Activated naive CD4-positive, alpha-beta T cell treated with anti-CD3 and anti-CD28 coated beads for 36 hours (primary cell): Measurements from ENCODE around the gene ANK3. TPM values are rescaled to one million over a fixed set of nuclear protein-coding genes. Genes with fewer than 3 reads are reported as not detected.

Experiments used
- CTCF ChIA-PET: fragments of 350-600 bp; sonication (Branson Sonifier 250); formaldehyde crosslinking; loops from one replicate; lab custom pipeline; 2021; ENCODE audit warnings: antibody characterized with exemption; lab: Charles Lee
- DNase-seq: peaks from one replicate; pipeline ENCODE4 v3.0.0-alpha.2; 2020
- H3K27ac Mint-ChIP-seq: one replicate; pipeline ENCODE4 v1.8.0; 2021; ENCODE audit warnings: mild to moderate bottlenecking, mixed read lengths
- H3K27me3 Mint-ChIP-seq: one replicate; pipeline ENCODE4 v1.8.0; 2021; ENCODE audit warnings: low read depth, mixed read lengths
- H3K36me3 Mint-ChIP-seq: one replicate; pipeline ENCODE4 v1.8.0; 2021; ENCODE audit warnings: low read depth, mixed read lengths
- H3K4me1 Mint-ChIP-seq: one replicate; pipeline ENCODE4 v1.8.0; 2021; ENCODE audit warnings: low read depth, mixed read lengths
- H3K4me3 Mint-ChIP-seq: one replicate; pipeline ENCODE4 v1.8.0; 2021; ENCODE audit warnings: mild to moderate bottlenecking, moderate library complexity, mixed read lengths
- H3K9me3 Mint-ChIP-seq: one replicate; pipeline ENCODE4 v1.8.0; 2021; ENCODE audit warnings: mixed read lengths
- intact Hi-C: fragments of 100-400 bp; cut with micrococcal nuclease; formaldehyde crosslinking; loops from one replicate; pipeline ENCODE4 v1.15.1; 2023
- total RNA-seq, 2 experiments: library from RNA; stranded (reverse); gene quantifications; one replicate each; pipeline ENCODE4 v1.2.3, GENCODE V29; 2021

The ANK3 gene
- total RNA-seq, 2 experiments from 2014 or later: 11.2 to 13.0 TPM

GRCh38 chr10:60252688-60253087, 137.0 kb downstream of the ANK3 start:
- H3K9me3 Mint-ChIP-seq: no peaks in the 10 kb centered on the region
- intact Hi-C loops: no loop called here
- no peak for DNase-seq
- H3K27ac Mint-ChIP-seq: no peak overlapping the region
- H3K4me3 Mint-ChIP-seq: no peak overlapping the region
- no peaks in the 10 kb centered on the region for H3K36me3 Mint-ChIP-seq
- no peaks in the 10 kb centered on the region for H3K4me1 Mint-ChIP-seq
- H3K27me3 Mint-ChIP-seq: no peaks in the 10 kb centered on the region
- CTCF ChIA-PET: no interaction called here

GRCh38 chr10:60246382-60246781, 143.3 kb downstream of the ANK3 start:
- no peak overlapping the region for H3K27ac Mint-ChIP-seq
- H3K9me3 Mint-ChIP-seq: no peaks in the 10 kb centered on the region
- CTCF ChIA-PET: no interaction called here
- no peak for DNase-seq
- intact Hi-C loops: no loop called here
- no peak overlapping the region for H3K4me3 Mint-ChIP-seq
- H3K27me3 Mint-ChIP-seq: no peaks in the 10 kb centered on the region
- H3K4me1 Mint-ChIP-seq: no peaks in the 10 kb centered on the region
- H3K36me3 Mint-ChIP-seq: no peaks in the 10 kb centered on the region

GRCh38 chr10:60239228-60239627, 150.4 kb downstream of the ANK3 start:
- no peak overlapping the region for H3K4me3 Mint-ChIP-seq
- no peaks in the 10 kb centered on the region for H3K36me3 Mint-ChIP-seq
- no peak for DNase-seq
- H3K27me3 Mint-ChIP-seq: no peaks in the 10 kb centered on the region
- intact Hi-C loops: loop anchor here (2.0 to 5.0 kb wide), 5 partner anchors 196 to 538 kb away; partner anchors contain the start of gene CDK1
- no peaks in the 10 kb centered on the region for H3K9me3 Mint-ChIP-seq
- CTCF ChIA-PET: interaction anchor here (0.9 to 1.2 kb wide), 2 partner anchors 186 to 196 kb away, joined by 3 read pairs; no protein-coding TSS in a partner anchor
- no peak overlapping the region for H3K27ac Mint-ChIP-seq
- peaks cover 17% of the 10 kb centered on the region for H3K4me1 Mint-ChIP-seq

- intact Hi-C loops: loop anchor here (1.0 to 5.0 kb wide), 6 partner anchors 196 to 539 kb away; partner anchors contain the start of gene CDK1
- no peak for DNase-seq
- no peak overlapping the region for H3K4me3 Mint-ChIP-seq
These were observed 150.9 kb downstream of the ANK3 start for GRCh38 chr10:60238759-60239100.

GRCh38 chr10:60237977-60238758, 151.5 kb downstream of the ANK3 start:
- H3K4me3 Mint-ChIP-seq: no peak overlapping the region

More at GRCh38 chr10:60238759-60239100, 150.9 kb downstream of the ANK3 start:
- Mint-ChIP-seq H3K27ac (no peak overlapping the region), H3K4me1 (peaks cover 17% of the 10 kb centered on the region), H3K36me3 (no peaks in the 10 kb centered on the region), H3K9me3 (no peaks in the 10 kb centered on the region), H3K27me3 (no peaks in the 10 kb centered on the region)
- CTCF ChIA-PET: interaction anchor here (0.6 to 1.2 kb wide), 4 partner anchors 24 to 408 kb away, joined by 3 read pairs; no protein-coding TSS in a partner anchor

GRCh38 chr10:60236869-60237524, 152.7 kb downstream of the ANK3 start:
- peaks cover 17% of the 10 kb centered on the region for H3K4me1 Mint-ChIP-seq
- peak; percentile 22 for DNase-seq
- no peak overlapping the region for H3K27ac Mint-ChIP-seq
- no peaks in the 10 kb centered on the region for H3K9me3 Mint-ChIP-seq
- peak overlapping the region; percentile 10 for H3K4me3 Mint-ChIP-seq
- no peaks in the 10 kb centered on the region for H3K36me3 Mint-ChIP-seq
- H3K27me3 Mint-ChIP-seq: no peaks in the 10 kb centered on the region
- intact Hi-C loops: loop anchor here (5.0 kb wide), 4 partner anchors 300 to 540 kb away; partner anchors contain the start of gene CDK1
- CTCF ChIA-PET: interaction anchor here (1.3 kb wide), 1 partner anchor 33 kb away, joined by 3 read pairs; no protein-coding TSS in a partner anchor

More at GRCh38 chr10:60237977-60238758, 151.5 kb downstream of the ANK3 start:
- H3K4me1 Mint-ChIP-seq: peaks cover 17% of the 10 kb centered on the region
- H3K27me3 Mint-ChIP-seq: no peaks in the 10 kb centered on the region
- peak; percentile 34 for DNase-seq
- intact Hi-C loops: loop anchor here (1.0 to 5.0 kb wide), 6 partner anchors 197 to 539 kb away; partner anchors contain the start of gene CDK1
- H3K36me3 Mint-ChIP-seq: no peaks in the 10 kb centered on the region
- H3K9me3 Mint-ChIP-seq: no peaks in the 10 kb centered on the region
- CTCF ChIA-PET: interaction anchor here (0.6 to 1.3 kb wide), 7 partner anchors 8 to 408 kb away, joined by 3 to 4 read pairs (median 3); no protein-coding TSS in a partner anchor
- peak overlapping the region; percentile 11 for H3K27ac Mint-ChIP-seq

- DNase-seq: no peak
- Mint-ChIP-seq H3K4me1 (peaks cover 17% of the 10 kb centered on the region), H3K27me3 (no peaks in the 10 kb centered on the region), H3K27ac (no peak overlapping the region), H3K9me3 (no peaks in the 10 kb centered on the region), H3K4me3 (no peak overlapping the region), H3K36me3 (no peaks in the 10 kb centered on the region)
- CTCF ChIA-PET: interaction anchor here (1.2 kb wide), 1 partner anchor 120 kb away, joined by 4 read pairs; no protein-coding TSS in a partner anchor
- intact Hi-C loops: loop anchor here (5.0 kb wide), 4 partner anchors 302 to 542 kb away; partner anchors contain the start of gene CDK1
These were observed 154.7 kb downstream of the ANK3 start for GRCh38 chr10:60235001-60235400.

- Mint-ChIP-seq H3K4me3 (no peak overlapping the region), H3K9me3 (no peaks in the 10 kb centered on the region), H3K27me3 (no peaks in the 10 kb centered on the region), H3K36me3 (no peaks in the 10 kb centered on the region), H3K4me1 (peaks cover 17% of the 10 kb centered on the region), H3K27ac (no peak overlapping the region)
- no peak for DNase-seq
- intact Hi-C loops: no loop called here
- CTCF ChIA-PET: no interaction called here
These were observed 155.1 kb downstream of the ANK3 start for GRCh38 chr10:60234551-60234950.

GRCh38 chr10:60230892-60231291, 158.8 kb downstream of the ANK3 start:
- H3K27ac Mint-ChIP-seq: no peak overlapping the region
- H3K27me3 Mint-ChIP-seq: no peaks in the 10 kb centered on the region
- H3K4me3 Mint-ChIP-seq: no peak overlapping the region
- no peaks in the 10 kb centered on the region for H3K4me1 Mint-ChIP-seq
- no peaks in the 10 kb centered on the region for H3K9me3 Mint-ChIP-seq
- CTCF ChIA-PET: no interaction called here
- H3K36me3 Mint-ChIP-seq: no peaks in the 10 kb centered on the region
- DNase-seq: no peak
- intact Hi-C loops: no loop called here

- no peak overlapping the region for H3K4me3 Mint-ChIP-seq
- H3K27ac Mint-ChIP-seq: no peak overlapping the region
- DNase-seq: no peak
- intact Hi-C loops: no loop called here
- H3K27me3 Mint-ChIP-seq: no peaks in the 10 kb centered on the region
- H3K36me3 Mint-ChIP-seq: no peaks in the 10 kb centered on the region
- CTCF ChIA-PET: no interaction called here
- H3K9me3 Mint-ChIP-seq: no peaks in the 10 kb centered on the region
- no peaks in the 10 kb centered on the region for H3K4me1 Mint-ChIP-seq
These were observed 165.5 kb downstream of the ANK3 start for GRCh38 chr10:60224066-60224705.

GRCh38 chr10:60222047-60222446, 167.6 kb downstream of the ANK3 start:
- intact Hi-C loops: no loop called here
- H3K4me1 Mint-ChIP-seq: no peaks in the 10 kb centered on the region
- DNase-seq: no peak
- CTCF ChIA-PET: no interaction called here
- H3K9me3 Mint-ChIP-seq: no peaks in the 10 kb centered on the region
- no peak overlapping the region for H3K27ac Mint-ChIP-seq
- no peaks in the 10 kb centered on the region for H3K36me3 Mint-ChIP-seq
- H3K27me3 Mint-ChIP-seq: no peaks in the 10 kb centered on the region
- H3K4me3 Mint-ChIP-seq: no peak overlapping the region

GRCh38 chr10:60212195-60212594, 177.5 kb downstream of the ANK3 start:
- DNase-seq: no peak
- Mint-ChIP-seq H3K9me3 (peaks cover 9% of the 10 kb centered on the region), H3K4me1 (peaks cover 17% of the 10 kb centered on the region), H3K4me3 (no peak overlapping the region), H3K36me3 (peaks cover 9% of the 10 kb centered on the region), H3K27me3 (no peaks in the 10 kb centered on the region), H3K27ac (no peak overlapping the region)
- intact Hi-C loops: no loop called here
- CTCF ChIA-PET: no interaction called here
